ENCODE measurements around the gene KAZN. TPM values are rescaled to one million over a fixed set of nuclear protein-coding genes. Genes with fewer than 3 reads are reported as not detected.

Gene KAZN
- polyA plus RNA-seq, 1 experiment = 5.5 TPM

GRCh38 chr1:15118579-15118978 is 520.1 kb downstream of the KAZN start:
- no peak for TF ChIP-seq CTCF (IDR thresholded peaks at IDR 0.05; ENCODE audit: insufficient read depth, low read depth, low read length)
- DNase-seq (ENCODE audit: low read depth) = no peak
- H3K36me3 ChIP-seq (ENCODE audit: control insufficient read depth, insufficient read depth, low read length) = no peaks in the 10 kb centered on the region
- ChIA-PET CTCF (interaction anchor here (1.8 kb wide), 1 partner anchor 10 kb away, joined by 5 read pairs; no protein-coding TSS in a partner anchor), POLR2A (no interaction called here)
- no peak overlapping the region for H3K4me3 ChIP-seq (ENCODE audit: low read depth, low read length)
- peaks cover 1% of the 10 kb centered on the region; the same call in 1 of the 2 replicates for H3K27me3 ChIP-seq (ENCODE audit: control insufficient read depth, insufficient read depth, low read length)

- Histone ChIP-seq H3K27me3 (ENCODE audit: control insufficient read depth, insufficient read depth, low read length) (no peaks in the 10 kb centered on the region; the same call in 1 of the 2 replicates), H3K36me3 (ENCODE audit: control insufficient read depth, insufficient read depth, low read length) (no peaks in the 10 kb centered on the region), H3K4me3 (ENCODE audit: low read depth, low read length) (no peak overlapping the region)
- ChIA-PET POLR2A (no interaction called here), CTCF (no interaction called here)
- DNase-seq (ENCODE audit: low read depth) = no peak
- TF ChIP-seq CTCF (IDR thresholded peaks at IDR 0.05; ENCODE audit: insufficient read depth, low read depth, low read length) = no peak
Observed at GRCh38 chr1:15120251-15120945, 521.9 kb downstream of the KAZN start.

- H3K4me3 ChIP-seq (ENCODE audit: low read depth, low read length) = no peak overlapping the region
- no peak for TF ChIP-seq CTCF (IDR thresholded peaks at IDR 0.05; ENCODE audit: insufficient read depth, low read depth, low read length)
- no peaks in the 10 kb centered on the region; the same call in 1 of the 2 replicates for H3K27me3 ChIP-seq (ENCODE audit: control insufficient read depth, insufficient read depth, low read length)
- CTCF ChIA-PET = no interaction called here
- no peaks in the 10 kb centered on the region for H3K36me3 ChIP-seq (ENCODE audit: control insufficient read depth, insufficient read depth, low read length)
- no peak for DNase-seq (ENCODE audit: low read depth)
- POLR2A ChIA-PET = no interaction called here
Observed at GRCh38 chr1:15122331-15122730, 523.8 kb downstream of the KAZN start.

- TF ChIP-seq CTCF (IDR thresholded peaks at IDR 0.05; ENCODE audit: insufficient read depth, low read depth, low read length) = no peak
- Histone ChIP-seq H3K4me3 (ENCODE audit: low read depth, low read length) (no peak overlapping the region), H3K36me3 (ENCODE audit: control insufficient read depth, insufficient read depth, low read length) (no peaks in the 10 kb centered on the region), H3K27me3 (ENCODE audit: control insufficient read depth, insufficient read depth, low read length) (no peaks in the 10 kb centered on the region; the same call in 1 of the 2 replicates)
- ChIA-PET POLR2A (no interaction called here), CTCF (interaction anchor here (1.2 kb wide), 1 partner anchor 150 kb away, joined by 4 read pairs; no protein-coding TSS in a partner anchor)
- no peak for DNase-seq (ENCODE audit: low read depth)
Observed at GRCh38 chr1:15123270-15123669, 524.8 kb downstream of the KAZN start.

GRCh38 chr1:15123925-15124324 is 525.4 kb downstream of the KAZN start:
- ChIA-PET CTCF (interaction anchor here (0.6 to 1.2 kb wide), 2 partner anchors 150 to 1489 kb away, joined by 3 to 4 read pairs; no protein-coding TSS in a partner anchor), POLR2A (no interaction called here)
- Histone ChIP-seq H3K4me3 (ENCODE audit: low read depth, low read length) (no peak overlapping the region), H3K27me3 (ENCODE audit: control insufficient read depth, insufficient read depth, low read length) (no peaks in the 10 kb centered on the region), H3K36me3 (ENCODE audit: control insufficient read depth, insufficient read depth, low read length) (no peaks in the 10 kb centered on the region)
- no peak for TF ChIP-seq CTCF (IDR thresholded peaks at IDR 0.05; ENCODE audit: insufficient read depth, low read depth, low read length)
- DNase-seq (ENCODE audit: low read depth) = no peak

Data from BJ (cell line).